Trophoblast cell (in vitro differentiated cells and primary cell): ENCODE results near the gene CXCL13.

Experiments
- DNase-seq, 2 donors: peaks; one replicate each; pipeline ENCODE4 v3.0.0-alpha.2; 2016
- H2AFZ ChIP-seq: 2 replicates; pipeline ENCODE4 v1.6.1; 2013; ENCODE audit warnings: low read length, moderate library complexity, mild to moderate bottlenecking; ENCODE audit not compliant: insufficient read depth, poor library complexity
- H2AK5ac ChIP-seq: 2 replicates; pipeline ENCODE4 v1.6.1; 2013; ENCODE audit warnings: mild to moderate bottlenecking, low read length
- H2BK120ac ChIP-seq: 2 replicates; pipeline ENCODE4 v1.6.1; 2013; ENCODE audit warnings: low read length, mild to moderate bottlenecking, moderate library complexity; ENCODE audit not compliant: insufficient read depth, poor library complexity
- H2BK12ac ChIP-seq: 2 replicates; pipeline ENCODE4 v1.6.1; 2013; ENCODE audit warnings: mild to moderate bottlenecking, low read length, moderate library complexity
- H2BK5ac ChIP-seq: 2 replicates; pipeline ENCODE4 v1.6.1; 2013; ENCODE audit warnings: low read length, low read depth, moderate library complexity, mild to moderate bottlenecking; ENCODE audit not compliant: poor library complexity
- H3K14ac ChIP-seq: 2 replicates; pipeline ENCODE4 v1.6.1; 2013; ENCODE audit warnings: mild to moderate bottlenecking, low read length
- H3K18ac ChIP-seq: 2 replicates; pipeline ENCODE4 v1.6.1; 2013; ENCODE audit warnings: mild to moderate bottlenecking, low read length
- H3K23ac ChIP-seq: 2 replicates; pipeline ENCODE4 v1.6.1; 2013; ENCODE audit warnings: low read length
- H3K27ac ChIP-seq: 2 replicates; pipeline ENCODE4 v1.5.1; 2013; ENCODE audit warnings: low read depth, mild to moderate bottlenecking, inconsistent platforms, low read length, moderate library complexity
- H3K27me3 ChIP-seq: 2 replicates; pipeline ENCODE4 v1.6.1; 2013; ENCODE audit warnings: inconsistent platforms, mild to moderate bottlenecking, low read length, moderate library complexity; ENCODE audit not compliant: insufficient read depth
- H3K36me3 ChIP-seq, 2 experiments: 1 replicate in 1 of 2; 2 replicates in 1 of 2; pipeline ENCODE4 v1.6.1; 2013; ENCODE audit warnings: low read length in 2 of 2, mild to moderate bottlenecking in 2 of 2, moderate library complexity in 1 of 2; ENCODE audit not compliant: insufficient read depth in 2 of 2, control insufficient read depth in 1 of 2
- H3K4ac ChIP-seq: 2 replicates; pipeline ENCODE4 v1.6.1; 2013; ENCODE audit warnings: low read depth, mild to moderate bottlenecking, low read length, moderate library complexity
- H3K4me1 ChIP-seq, 2 experiments: 1 replicate in 1 of 2; 2 replicates in 1 of 2; pipeline ENCODE4 v1.6.1; 2013; ENCODE audit warnings: low read length in 2 of 2, mild to moderate bottlenecking in 2 of 2, moderate library complexity in 1 of 2; ENCODE audit not compliant: insufficient read depth in 2 of 2, control insufficient read depth in 1 of 2
- H3K4me2 ChIP-seq: 2 replicates; pipeline ENCODE4 v1.6.1; 2013; ENCODE audit warnings: inconsistent platforms, mild to moderate bottlenecking, low read length, moderate library complexity
- H3K4me3 ChIP-seq: 2 replicates; pipeline ENCODE4 v1.5.1; 2013; ENCODE audit warnings: mild to moderate bottlenecking, low read depth, low read length, inconsistent platforms
- H3K79me1 ChIP-seq: one replicate; pipeline ENCODE4 v1.6.1; 2013; ENCODE audit warnings: low read length
- H3K79me2 ChIP-seq: 2 replicates; pipeline ENCODE4 v1.6.1; 2013; ENCODE audit warnings: low read length, mild to moderate bottlenecking; ENCODE audit not compliant: control insufficient read depth, insufficient read depth, poor library complexity
- H3K9ac ChIP-seq: 2 replicates; pipeline ENCODE4 v1.6.1; 2013; ENCODE audit warnings: mild to moderate bottlenecking, low read length
- H3K9me3 ChIP-seq: 2 replicates; pipeline ENCODE4 v1.6.1; 2013; ENCODE audit warnings: low read depth, mild to moderate bottlenecking, control low read depth, inconsistent platforms, low read length; ENCODE audit not compliant: insufficient read depth
- H4K12ac ChIP-seq: 2 replicates; pipeline ENCODE4 v1.6.1; 2013; ENCODE audit warnings: low read depth, mild to moderate bottlenecking, low read length, moderate library complexity
- H4K8ac ChIP-seq: 2 replicates; pipeline ENCODE4 v1.6.1; 2013; ENCODE audit warnings: low read depth, mild to moderate bottlenecking, low read length, moderate library complexity
- H4K91ac ChIP-seq: one replicate; pipeline ENCODE4 v1.6.1; 2013; ENCODE audit warnings: low read depth, mild to moderate bottlenecking, low read length, moderate library complexity
- WGBS: extraction: QIAGEN DNeasy Blood & Tissue Kit; methylation state at CpG from one replicate; pipeline ENCODE4 v1.1.7; 2013; ENCODE audit warnings: missing lambda C conversion rate; ENCODE audit not compliant: insufficient read length, insufficient coverage; ENCODE audit errors: extremely low coverage; 5-methylcytosine and 5-hydroxymethylcytosine counted together

The CXCL13 gene

GRCh38 chr4:77623091-77623490 is 17.5 kb downstream of the CXCL13 start:
- Histone ChIP-seq H3K4me3 (no peak overlapping the region), H3K9ac (no peak overlapping the region), H2BK120ac (no peak overlapping the region), H4K12ac (no peak overlapping the region), H3K14ac (no peak overlapping the region), H2BK5ac (no peak overlapping the region), H4K8ac (no peak overlapping the region), H3K36me3 (no peaks in the 10 kb centered on the region), H3K79me2 (no peaks in the 10 kb centered on the region), H3K18ac (no peak overlapping the region), H2BK12ac (no peak overlapping the region), H3K23ac (no peak overlapping the region), H3K79me1 (no peaks in the 10 kb centered on the region), H3K4me2 (no peak overlapping the region), H4K91ac (no peak overlapping the region), H3K4ac (no peak overlapping the region), H3K27ac (no peak overlapping the region), H3K9me3 (peaks cover 1% of the 10 kb centered on the region), H2AFZ (no peak overlapping the region), H2AK5ac (no peak overlapping the region), H3K4me1 (no peaks in the 10 kb centered on the region), H3K27me3 (no peaks in the 10 kb centered on the region)
- WGBS: no CpG with 5 or more reads among the region's 2 CpGs
- no peak for DNase-seq

- no CpG with 5 or more reads among the region's 4 CpGs for WGBS
- Histone ChIP-seq H4K91ac (no peak overlapping the region), H2BK12ac (no peak overlapping the region), H4K12ac (no peak overlapping the region), H2AK5ac (no peak overlapping the region), H3K79me2 (no peaks in the 10 kb centered on the region), H3K36me3 (no peaks in the 10 kb centered on the region), H3K9ac (no peak overlapping the region), H2BK5ac (no peak overlapping the region), H3K9me3 (peaks cover 1% of the 10 kb centered on the region), H3K4me3 (no peak overlapping the region), H4K8ac (no peak overlapping the region), H3K14ac (no peak overlapping the region), H3K23ac (no peak overlapping the region), H3K79me1 (no peaks in the 10 kb centered on the region), H3K18ac (no peak overlapping the region), H3K27ac (no peak overlapping the region), H2BK120ac (no peak overlapping the region), H3K4ac (no peak overlapping the region), H3K4me2 (no peak overlapping the region), H3K27me3 (no peaks in the 10 kb centered on the region), H3K4me1 (no peaks in the 10 kb centered on the region), H2AFZ (no peak overlapping the region)
- peak; percentile 23 to 68 for DNase-seq
Measured at GRCh38 chr4:77624213-77624612, 18.6 kb downstream of the CXCL13 start.

- no peak for DNase-seq
- no peak overlapping the region for H2BK5ac ChIP-seq
- H4K91ac ChIP-seq: no peak overlapping the region
- H3K27me3 ChIP-seq: no peaks in the 10 kb centered on the region
- WGBS: no CpG with 5 or more reads among the region's 5 CpGs
- H2BK120ac ChIP-seq: no peak overlapping the region
- H3K4ac ChIP-seq: no peak overlapping the region
- H3K4me3 ChIP-seq: peak overlapping the region; percentile 49
- H3K4me2 ChIP-seq: no peak overlapping the region
- no peak overlapping the region for H3K23ac ChIP-seq
- no peak overlapping the region for H4K12ac ChIP-seq
- H2AFZ ChIP-seq: no peak overlapping the region
- no peak overlapping the region for H3K9ac ChIP-seq
- H2BK12ac ChIP-seq: no peak overlapping the region
- no peaks in the 10 kb centered on the region for H3K4me1 ChIP-seq
- no peak overlapping the region for H2AK5ac ChIP-seq
- H3K27ac ChIP-seq: no peak overlapping the region
- no peaks in the 10 kb centered on the region for H3K79me2 ChIP-seq
- H3K79me1 ChIP-seq: no peaks in the 10 kb centered on the region
- peaks cover 1% of the 10 kb centered on the region for H3K9me3 ChIP-seq
- H3K18ac ChIP-seq: no peak overlapping the region
- H4K8ac ChIP-seq: no peak overlapping the region
- H3K36me3 ChIP-seq: no peaks in the 10 kb centered on the region
- no peak overlapping the region for H3K14ac ChIP-seq
Measured at GRCh38 chr4:77625485-77625884, 19.9 kb downstream of the CXCL13 start.

- no peak overlapping the region for H3K27ac ChIP-seq
- no peak overlapping the region for H2BK12ac ChIP-seq
- no peaks in the 10 kb centered on the region for H3K79me1 ChIP-seq
- no peak overlapping the region for H3K4me3 ChIP-seq
- H3K4me2 ChIP-seq: no peak overlapping the region
- H2BK5ac ChIP-seq: no peak overlapping the region
- no peak for DNase-seq
- H3K9ac ChIP-seq: no peak overlapping the region
- H4K12ac ChIP-seq: no peak overlapping the region
- H3K14ac ChIP-seq: no peak overlapping the region
- H3K4ac ChIP-seq: no peak overlapping the region
- no CpG with 5 or more reads among the region's 2 CpGs for WGBS
- no peak overlapping the region for H3K18ac ChIP-seq
- H3K4me1 ChIP-seq: no peaks in the 10 kb centered on the region
- no peak overlapping the region for H4K91ac ChIP-seq
- H3K79me2 ChIP-seq: no peaks in the 10 kb centered on the region
- H2AFZ ChIP-seq: no peak overlapping the region
- no peak overlapping the region for H4K8ac ChIP-seq
- no peaks in the 10 kb centered on the region for H3K36me3 ChIP-seq
- no peak overlapping the region for H3K23ac ChIP-seq
- H2BK120ac ChIP-seq: no peak overlapping the region
- H3K9me3 ChIP-seq: peaks cover 4% of the 10 kb centered on the region
- no peak overlapping the region for H2AK5ac ChIP-seq
- no peaks in the 10 kb centered on the region for H3K27me3 ChIP-seq
Measured at GRCh38 chr4:77629885-77630284, 24.3 kb downstream of the CXCL13 start.
